Measurements from ENCODE around the gene EIF3K. TPM values are rescaled to one million over a fixed set of nuclear protein-coding genes. Genes with fewer than 3 reads are reported as not detected.

Gene EIF3K
- total and polyA plus RNA-seq, 2 of the 13 experiments (the other 11 are each of a cell fraction or from before 2014, with no cell fraction given), result 179 to 258 TPM

- TF ChIP-seq MAFG (CRISPR knock-in tag; IDR thresholded peaks at IDR 0.05), result no peak
- no peak for TF ChIP-seq ZNF337 (CRISPR knock-in tag; IDR thresholded peaks at IDR 0.05; ENCODE audit: borderline replicate concordance, low read depth)
- peak; percentile 53; the same call in 1 of the 2 replicates for TF ChIP-seq HMG20B (CRISPR knock-in tag; conservative IDR thresholded peaks at IDR 0.05)
- TF ChIP-seq IKZF5 (CRISPR knock-in tag; IDR thresholded peaks at IDR 0.05), result peak; percentile 31; the same call in 1 of the 2 replicates
- no peak for TF ChIP-seq EHMT2 (IDR thresholded peaks at IDR 0.05; ENCODE audit: borderline replicate concordance, low read depth, low read length)
- TF ChIP-seq IKZF1 (IDR thresholded peaks at IDR 0.05), result no peak
- TF ChIP-seq ZNF331 (CRISPR knock-in tag; IDR thresholded peaks at IDR 0.05), result no peak
- TF ChIP-seq PCBP1 (IDR thresholded peaks at IDR 0.05; ENCODE audit: borderline replicate concordance, low read depth, low read length), result no peak
- no peak for TF ChIP-seq ZNF180 (CRISPR knock-in tag; IDR thresholded peaks at IDR 0.05; ENCODE audit: borderline replicate concordance, low read depth)
- no peak for TF ChIP-seq HNF1A (IDR thresholded peaks at IDR 0.05; ENCODE audit: low read depth)
- peak; percentile 21; the same call in 1 of the 2 replicates for TF ChIP-seq HNF1A (CRISPR knock-in tag; IDR thresholded peaks at IDR 0.05; ENCODE audit: borderline replicate concordance)
- no peak for TF ChIP-seq RAD51 (IDR thresholded peaks at IDR 0.05; ENCODE audit: borderline replicate concordance)
- no peak for TF ChIP-seq SATB2 (CRISPR knock-in tag; IDR thresholded peaks at IDR 0.05)
- TF ChIP-seq, protein P1, sequence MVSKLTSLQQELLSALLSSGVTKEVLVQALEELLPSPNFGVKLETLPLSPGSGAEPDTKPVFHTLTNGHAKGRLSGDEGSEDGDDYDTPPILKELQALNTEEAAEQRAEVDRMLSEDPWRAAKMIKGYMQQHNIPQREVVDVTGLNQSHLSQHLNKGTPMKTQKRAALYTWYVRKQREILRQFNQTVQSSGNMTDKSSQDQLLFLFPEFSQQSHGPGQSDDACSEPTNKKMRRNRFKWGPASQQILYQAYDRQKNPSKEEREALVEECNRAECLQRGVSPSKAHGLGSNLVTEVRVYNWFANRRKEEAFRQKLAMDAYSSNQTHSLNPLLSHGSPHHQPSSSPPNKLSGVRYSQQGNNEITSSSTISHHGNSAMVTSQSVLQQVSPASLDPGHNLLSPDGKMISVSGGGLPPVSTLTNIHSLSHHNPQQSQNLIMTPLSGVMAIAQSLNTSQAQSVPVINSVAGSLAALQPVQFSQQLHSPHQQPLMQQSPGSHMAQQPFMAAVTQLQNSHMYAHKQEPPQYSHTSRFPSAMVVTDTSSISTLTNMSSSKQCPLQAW (CRISPR knock-in tag; IDR thresholded peaks at IDR 0.05), result peak; percentile 42; the same call in 1 of the 2 replicates
- no peak for TF ChIP-seq ZNF253 (CRISPR knock-in tag; IDR thresholded peaks at IDR 0.05; ENCODE audit: borderline replicate concordance)
- no peak for TF ChIP-seq STAG1 (CRISPR knock-in tag; IDR thresholded peaks at IDR 0.05)
- TF ChIP-seq SIX4 (CRISPR knock-in tag; IDR thresholded peaks at IDR 0.05), result peak; percentile 96
- 0 out of 2 replicates have a peak, but pooled peaks have one; percentile 45 for TF ChIP-seq ZNF543 (CRISPR knock-in tag; IDR thresholded peaks at IDR 0.05)
- TF ChIP-seq TFDP2 (CRISPR knock-in tag; IDR thresholded peaks at IDR 0.05), result no peak
- no peak for TF ChIP-seq NCOA1 (CRISPR knock-in tag; IDR thresholded peaks at IDR 0.05)
- TF ChIP-seq PHF20 (CRISPR knock-in tag; IDR thresholded peaks at IDR 0.05), result no peak
Measured at GRCh38 chr19:38685666-38686529, 66.9 kb downstream of the EIF3K start (continued).

All from HepG2 (cell line).